Erythroblast (primary cell): ENCODE data around the gene EEFSEC.

Experiments
- GATA1 ChIP-seq: IDR thresholded peaks from 2 replicates; pipeline ENCODE4 v1.6.1; 2011; ENCODE audit warnings: low read depth, mild to moderate bottlenecking, control low read depth, low read length, moderate library complexity
- POLR2A ChIP-seq: IDR thresholded peaks from 2 replicates; pipeline ENCODE4 v1.6.1; 2011; ENCODE audit warnings: mild to moderate bottlenecking, low read length

GRCh38 chr3:128381609-128382008 lies 228.3 kb downstream of the EEFSEC start:
- TF ChIP-seq POLR2A (no peak), GATA1 (no peak)
